Spleen (tissue), 7 donors: ENCODE data around the gene CMTM8.

ENCODE experiments used
- CTCF ChIP-seq, 11 experiments: fragments of 200-600 bp in 7 of 11; fragments of 450-650 bp in 4 of 11; sonication (generic) in 4 of 11; IDR thresholded peaks in 8 of 11; conservative IDR thresholded peaks in 3 of 11; 1 replicate in 7 of 11; 2 replicates in 4 of 11; pipeline versions ENCODE4 v1.4.0 to v1.8.0; 2016 to 2021; ENCODE audit warnings: antibody characterized with exemption in 11 of 11, inconsistent platforms in 4 of 11, mild to moderate bottlenecking in 1 of 11
- POLR2A ChIP-seq, 3 donors: fragments of 450-650 bp; IDR thresholded peaks; one replicate each; pipeline ENCODE4 v1.5.1; 2017; ENCODE audit warnings: antibody characterized with exemption in 3 of 3, mild to moderate bottlenecking in 1 of 3
- POLR2AphosphoS5 ChIP-seq, 3 donors: sonication (generic); formaldehyde crosslinking; IDR thresholded peaks; one replicate each; pipeline ENCODE4 v1.5.1; 2017; ENCODE audit warnings: antibody characterized with exemption in 3 of 3
- donor health status: DM: no; HTN: no; CAD: no; lungs with moderate emphysema.
- donor health status: DM: no; HTN: no; CAD: no.
- donor health status: DM: no; HTN: no; CAD: no.

GRCh38 chr3:32240159-32240545 lies 1.7 kb downstream of the CMTM8 start:
- TF ChIP-seq POLR2AphosphoS5 (IDR thresholded peaks at IDR 0.05): no peak
- TF ChIP-seq CTCF (IDR thresholded peaks at IDR 0.05 in 8 of 11, conservative IDR thresholded peaks at IDR 0.05 in 3 of 11): peak in 10 of 11 experiments; percentile 7 to 54 (median 32)
- no peak for TF ChIP-seq POLR2A (IDR thresholded peaks at IDR 0.05)
